HUES64 (cell line): Measurements from ENCODE around the gene TFDP2.

Experiments used
- H3K27ac ChIP-seq: 2 replicates; pipeline ENCODE4 v1.7.0; 2013; ENCODE audit warnings: low read depth, low read length, inconsistent platforms
- H3K27me3 ChIP-seq: 2 replicates; pipeline ENCODE4 v1.6.1; 2013; ENCODE audit warnings: mild to moderate bottlenecking, low read length; ENCODE audit not compliant: insufficient read depth
- H3K36me3 ChIP-seq: 2 replicates; pipeline ENCODE4 v1.6.1; 2013; ENCODE audit warnings: mild to moderate bottlenecking, low read length; ENCODE audit not compliant: insufficient read depth
- H3K4me1 ChIP-seq: 2 replicates; pipeline ENCODE4 v1.6.1; 2013; ENCODE audit warnings: mild to moderate bottlenecking, low read length, moderate library complexity; ENCODE audit not compliant: insufficient read depth
- H3K4me3 ChIP-seq: 2 replicates; pipeline ENCODE4 v1.5.1; 2013; ENCODE audit warnings: mild to moderate bottlenecking, low read length, moderate library complexity
- H3K9ac ChIP-seq: 2 replicates; pipeline ENCODE4 v1.6.1; 2013; ENCODE audit warnings: mild to moderate bottlenecking, low read depth, low read length
- H3K9me3 ChIP-seq: 2 replicates; pipeline ENCODE4 v1.6.1; 2013; ENCODE audit warnings: low read depth, low read length; ENCODE audit not compliant: insufficient read depth
- WGBS: fragments of 150-250, 120-280 bp; methylation state at CpG from one replicate; pipeline ENCODE4 v1.1.7; 2013; ENCODE audit warnings: missing lambda C conversion rate; 5-methylcytosine and 5-hydroxymethylcytosine counted together

The TFDP2 gene

DNA sequence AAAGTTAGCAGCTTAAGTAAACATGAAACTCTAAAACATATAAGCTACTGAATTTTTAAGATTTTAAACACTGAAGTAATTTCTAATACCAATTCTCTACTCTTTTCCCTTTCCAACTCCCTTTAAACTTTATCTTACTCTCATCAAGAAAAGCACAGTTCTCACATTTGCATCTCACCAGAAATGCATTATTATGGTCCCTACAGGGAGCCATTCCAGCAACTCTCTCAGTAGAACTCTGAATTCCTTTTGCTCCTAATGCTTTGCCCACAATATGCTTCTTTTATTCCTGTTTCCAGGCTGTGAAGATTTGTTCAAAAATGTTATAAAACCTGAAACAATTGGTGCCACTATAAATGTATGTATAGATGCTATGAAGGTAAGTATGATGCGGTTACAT lies 83.4 kb downstream of the TFDP2 start:
- H3K36me3 ChIP-seq = no peaks in the 10 kb centered on the region
- no CpG with 5 or more reads among the region's 1 CpG for WGBS
- H3K27ac ChIP-seq = peak overlapping the region; percentile 85
- H3K4me1 ChIP-seq = peaks cover 37% of the 10 kb centered on the region
- no peak overlapping the region for H3K9ac ChIP-seq
- peak overlapping the region; percentile 16; the same call in 1 of the 2 replicates for H3K4me3 ChIP-seq
- no peaks in the 10 kb centered on the region for H3K27me3 ChIP-seq
- no peaks in the 10 kb centered on the region for H3K9me3 ChIP-seq

DNA sequence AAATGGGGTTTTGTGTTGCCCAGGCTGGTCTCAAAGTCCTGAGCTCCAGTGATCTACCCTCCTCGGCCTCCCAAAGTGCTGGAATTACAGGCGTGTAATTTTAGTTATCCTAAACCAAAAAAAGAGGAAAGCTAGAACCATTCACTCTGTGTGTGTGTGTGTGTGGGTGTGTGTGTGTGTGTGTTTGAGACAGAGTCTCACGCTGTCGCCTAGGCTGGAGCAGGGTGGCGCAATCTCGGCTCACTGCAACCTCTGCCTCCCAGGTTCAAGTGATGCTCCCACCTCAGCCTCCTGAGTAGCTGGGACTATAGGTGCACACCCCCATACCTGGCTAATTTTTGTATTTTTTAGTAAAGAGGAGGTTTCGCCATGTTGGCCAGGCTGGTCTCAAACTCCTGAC lies 84.0 kb downstream of the TFDP2 start:
- Histone ChIP-seq H3K27ac (peak overlapping the region; percentile 85), H3K27me3 (no peaks in the 10 kb centered on the region), H3K4me1 (peaks cover 37% of the 10 kb centered on the region), H3K9ac (no peak overlapping the region), H3K4me3 (no peak overlapping the region), H3K36me3 (no peaks in the 10 kb centered on the region), H3K9me3 (no peaks in the 10 kb centered on the region)
- 70% methylated on average over 7 of the region's 7 CpGs for WGBS

DNA sequence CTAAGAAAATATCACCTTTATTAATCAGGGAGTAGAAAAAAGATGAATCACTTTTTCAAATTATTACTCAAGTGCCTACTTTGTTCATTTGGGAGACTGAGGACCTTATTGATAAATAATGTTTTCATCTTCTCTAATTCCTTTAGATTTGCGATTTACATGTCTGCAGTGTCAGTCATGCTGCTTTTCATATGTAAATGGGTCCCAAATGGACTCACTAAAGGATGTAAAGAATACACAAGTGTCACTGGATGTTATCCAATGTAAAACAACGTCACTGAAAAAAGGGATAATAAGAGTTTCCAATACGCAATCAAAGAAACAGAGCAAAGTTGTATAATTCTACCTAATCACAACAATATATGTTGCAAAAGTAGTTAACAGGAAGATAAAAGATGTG lies 84.9 kb downstream of the TFDP2 start:
- peak overlapping the region; percentile 85; the same call in 1 of the 2 replicates for H3K27ac ChIP-seq

DNA sequence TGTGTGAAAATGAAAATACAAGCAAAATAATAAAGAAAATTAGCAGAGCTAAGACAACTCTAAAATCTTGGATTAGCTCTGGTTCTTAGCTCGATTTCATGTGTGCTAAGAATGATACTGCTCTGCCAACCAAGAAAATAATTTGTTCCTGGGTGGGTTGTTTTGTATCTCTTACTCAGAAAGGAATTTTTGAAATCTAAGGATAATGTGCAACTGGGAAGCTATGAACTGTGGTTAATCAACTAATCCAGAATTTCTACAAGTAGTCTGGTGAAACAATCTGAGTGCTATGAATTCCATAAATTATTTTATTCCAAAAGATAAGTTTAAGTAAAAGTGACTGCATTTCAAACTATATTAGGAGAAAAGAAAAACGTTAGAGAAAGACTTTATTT lies 92.0 kb downstream of the TFDP2 start:
- 96% methylated on average over 1 of the region's 2 CpGs for WGBS
- peaks cover 3% of the 10 kb centered on the region; the same call in 1 of the 2 replicates for H3K9me3 ChIP-seq
- no peaks in the 10 kb centered on the region for H3K36me3 ChIP-seq
- H3K27ac ChIP-seq = no peak overlapping the region
- H3K27me3 ChIP-seq = no peaks in the 10 kb centered on the region
- H3K9ac ChIP-seq = no peak overlapping the region
- peaks cover 5% of the 10 kb centered on the region; the same call in 1 of the 2 replicates for H3K4me1 ChIP-seq
- H3K4me3 ChIP-seq = no peak overlapping the region

More for the DNA sequence above, 84.9 kb downstream of the TFDP2 start:
- Histone ChIP-seq H3K4me3 (no peak overlapping the region), H3K9ac (no peak overlapping the region), H3K4me1 (peaks cover 37% of the 10 kb centered on the region), H3K36me3 (no peaks in the 10 kb centered on the region), H3K27me3 (no peaks in the 10 kb centered on the region), H3K9me3 (no peaks in the 10 kb centered on the region)
- WGBS = 50% methylated on average over 1 of the region's 3 CpGs

DNA sequence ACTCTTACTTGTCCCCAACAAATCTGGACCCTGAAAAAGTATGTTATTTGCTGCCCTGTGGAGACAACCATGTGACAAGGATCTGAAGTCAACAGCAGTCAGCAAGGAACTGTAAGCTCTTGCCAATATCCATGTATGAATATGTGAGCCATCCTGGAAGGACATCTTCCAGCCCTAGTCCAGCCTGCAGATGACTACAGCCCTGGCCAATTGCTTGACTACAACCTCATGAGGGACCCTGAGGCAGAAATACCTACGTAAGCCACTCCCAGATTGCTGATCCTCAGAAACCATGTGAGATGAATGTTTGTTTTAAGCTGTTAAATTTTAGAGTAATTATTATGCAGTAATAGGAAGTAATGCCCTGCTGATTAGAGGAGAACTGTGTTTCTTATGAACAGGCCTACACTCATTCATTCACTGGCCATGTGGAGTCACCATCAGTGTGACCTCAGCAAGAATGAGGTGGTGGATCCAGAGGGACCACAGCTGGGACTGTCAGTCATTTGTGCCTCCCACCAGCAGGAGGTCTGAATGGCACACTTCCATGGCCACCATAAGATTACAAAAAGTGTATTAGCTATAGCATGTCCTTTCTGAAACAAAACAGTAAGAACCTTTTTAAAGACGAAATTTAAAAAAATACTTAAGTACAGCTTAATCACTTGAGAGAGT lies 92.6 kb downstream of the TFDP2 start:
- Histone ChIP-seq H3K36me3 (no peaks in the 10 kb centered on the region), H3K4me1 (0 out of 2 replicates have a peak, but pooled peaks cover 2% of the 10 kb centered on the region), H3K27me3 (no peaks in the 10 kb centered on the region), H3K9ac (no peak overlapping the region), H3K27ac (no peak overlapping the region), H3K4me3 (no peak overlapping the region), H3K9me3 (peaks cover 3% of the 10 kb centered on the region; the same call in 1 of the 2 replicates)
- 100% methylated on average over 1 of the region's 2 CpGs for WGBS

DNA sequence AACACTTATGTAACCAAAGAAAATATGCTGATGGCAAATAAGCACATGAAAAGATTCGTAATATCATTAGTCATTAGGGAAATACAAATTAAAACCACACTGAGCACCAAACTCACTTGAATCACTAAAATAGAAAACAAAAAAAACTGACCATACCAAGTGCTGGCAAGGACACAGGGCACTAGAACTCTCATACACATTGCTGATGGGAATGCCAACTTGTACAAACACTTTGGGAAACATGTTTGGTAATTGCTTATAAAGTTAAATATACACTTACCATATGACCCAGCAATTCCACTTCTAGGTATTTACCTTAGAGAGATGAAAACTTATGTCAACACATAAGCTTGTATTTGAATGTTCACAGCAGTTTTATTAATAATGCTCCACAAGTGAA lies 95.5 kb downstream of the TFDP2 start:
- H3K27ac ChIP-seq = no peak overlapping the region
- WGBS = 85% methylated on average over 1 of the region's 1 CpG
- H3K36me3 ChIP-seq = no peaks in the 10 kb centered on the region
- H3K27me3 ChIP-seq = no peaks in the 10 kb centered on the region
- H3K9me3 ChIP-seq = peaks cover 3% of the 10 kb centered on the region; the same call in 1 of the 2 replicates
- H3K4me3 ChIP-seq = no peak overlapping the region
- no peaks in the 10 kb centered on the region for H3K4me1 ChIP-seq
- H3K9ac ChIP-seq = no peak overlapping the region

DNA sequence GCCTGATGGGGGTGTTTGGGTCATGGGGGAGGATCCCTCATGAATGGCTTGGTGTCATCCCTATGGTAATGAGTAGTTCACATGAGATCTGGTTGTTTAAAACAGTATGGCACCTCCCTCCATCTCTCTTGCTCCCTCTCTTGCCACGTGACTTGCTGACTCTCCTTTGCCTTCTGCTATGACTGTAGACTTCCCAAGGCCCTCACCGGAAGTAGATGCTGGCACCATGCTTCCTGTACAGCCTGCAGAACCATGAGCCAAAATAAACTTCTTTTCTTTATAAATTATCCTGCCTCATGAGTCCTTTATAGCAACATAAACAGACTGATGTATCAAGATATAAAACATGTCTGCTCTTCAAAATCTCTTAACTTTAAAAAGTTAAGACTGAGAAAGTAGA lies 96.1 kb downstream of the TFDP2 start:
- 93% methylated on average over 2 of the region's 2 CpGs for WGBS
- Histone ChIP-seq H3K27ac (no peak overlapping the region), H3K4me1 (no peaks in the 10 kb centered on the region), H3K9ac (no peak overlapping the region), H3K27me3 (no peaks in the 10 kb centered on the region), H3K36me3 (no peaks in the 10 kb centered on the region), H3K4me3 (no peak overlapping the region), H3K9me3 (peaks cover 3% of the 10 kb centered on the region; the same call in 1 of the 2 replicates)

DNA sequence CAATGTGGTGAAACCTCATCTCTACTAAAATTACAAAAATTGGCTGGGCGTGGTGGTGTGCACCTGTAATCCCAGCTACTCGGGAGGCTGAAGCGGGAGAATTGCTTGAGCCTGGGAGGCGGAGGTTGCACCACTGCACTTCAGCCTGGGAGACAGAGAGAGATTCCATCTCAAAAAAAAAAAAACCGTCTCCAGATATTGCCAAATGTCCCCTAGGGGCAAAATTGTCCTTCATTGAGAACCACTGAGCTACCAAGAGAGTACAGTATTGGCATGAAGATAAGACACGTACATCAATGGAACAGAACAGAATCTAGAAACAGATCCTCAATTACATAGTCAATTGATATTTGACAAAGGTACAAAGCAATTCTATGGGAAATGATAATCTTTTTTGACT lies 98.0 kb downstream of the TFDP2 start:
- no peaks in the 10 kb centered on the region for H3K9me3 ChIP-seq
- no peak overlapping the region for H3K27ac ChIP-seq
- H3K9ac ChIP-seq = no peak overlapping the region
- H3K27me3 ChIP-seq = no peaks in the 10 kb centered on the region
- 96% methylated on average over 6 of the region's 6 CpGs for WGBS
- H3K36me3 ChIP-seq = no peaks in the 10 kb centered on the region
- peaks cover 4% of the 10 kb centered on the region; the same call in 1 of the 2 replicates for H3K4me1 ChIP-seq
- no peak overlapping the region for H3K4me3 ChIP-seq

DNA sequence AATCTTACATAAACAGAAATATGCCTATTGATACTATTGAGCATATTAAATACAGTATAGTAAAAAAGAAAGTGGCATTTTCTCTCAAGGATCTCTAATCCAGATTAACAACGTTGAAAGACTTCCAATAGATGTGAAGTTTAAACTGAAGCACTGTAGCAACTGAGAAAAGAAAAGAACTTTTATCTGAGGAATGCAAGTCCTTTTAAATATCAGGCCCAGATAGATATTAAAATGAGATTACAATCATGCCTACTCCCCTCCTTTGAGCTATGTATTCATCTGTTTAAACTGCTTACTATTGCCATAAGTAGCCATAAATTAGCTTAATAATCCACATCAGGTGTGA lies 102.3 kb downstream of the TFDP2 start:
- no peak overlapping the region for H3K27ac ChIP-seq
- H3K9me3 ChIP-seq = no peaks in the 10 kb centered on the region
- H3K36me3 ChIP-seq = no peaks in the 10 kb centered on the region
- no CpG with 5 or more reads among the region's 1 CpG for WGBS
- no peak overlapping the region for H3K9ac ChIP-seq
- no peak overlapping the region for H3K4me3 ChIP-seq
- peaks cover 9% of the 10 kb centered on the region; the same call in 1 of the 2 replicates for H3K4me1 ChIP-seq
- H3K27me3 ChIP-seq = no peaks in the 10 kb centered on the region

DNA sequence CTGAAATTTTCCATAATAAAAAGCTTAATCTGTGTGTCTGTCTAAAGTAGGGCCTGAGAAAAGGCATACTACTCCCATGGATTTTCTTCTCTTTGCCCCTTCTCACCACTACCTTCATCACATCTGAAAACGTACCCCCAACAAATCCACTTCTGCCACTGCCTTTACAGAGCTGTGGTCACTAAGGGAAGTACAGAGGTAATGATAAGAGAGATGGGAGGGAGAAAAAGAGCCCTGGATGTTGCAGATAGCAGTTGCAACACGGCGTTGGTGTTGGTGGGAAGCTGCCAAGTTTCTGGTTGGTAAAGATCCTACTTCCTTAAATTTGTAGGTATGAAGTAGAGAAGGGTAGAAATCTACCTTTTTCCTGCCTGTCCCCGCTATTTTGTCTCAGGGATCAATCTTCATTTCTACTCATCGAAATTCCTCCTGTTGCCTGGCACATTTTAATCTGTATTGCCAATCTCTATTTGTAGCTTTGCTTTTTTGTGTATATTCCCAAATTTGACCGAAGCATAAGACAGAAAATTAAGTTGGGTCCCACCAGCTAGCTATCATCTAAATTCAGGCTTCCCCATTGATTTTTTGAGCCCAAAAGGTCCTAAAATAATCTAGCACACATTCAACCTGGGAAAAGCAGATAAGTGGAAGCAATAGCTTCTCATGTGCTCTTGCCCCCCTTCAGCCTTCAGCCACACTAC lies 102.9 kb downstream of the TFDP2 start:
- WGBS = 88% methylated on average over 6 of the region's 6 CpGs

DNA sequence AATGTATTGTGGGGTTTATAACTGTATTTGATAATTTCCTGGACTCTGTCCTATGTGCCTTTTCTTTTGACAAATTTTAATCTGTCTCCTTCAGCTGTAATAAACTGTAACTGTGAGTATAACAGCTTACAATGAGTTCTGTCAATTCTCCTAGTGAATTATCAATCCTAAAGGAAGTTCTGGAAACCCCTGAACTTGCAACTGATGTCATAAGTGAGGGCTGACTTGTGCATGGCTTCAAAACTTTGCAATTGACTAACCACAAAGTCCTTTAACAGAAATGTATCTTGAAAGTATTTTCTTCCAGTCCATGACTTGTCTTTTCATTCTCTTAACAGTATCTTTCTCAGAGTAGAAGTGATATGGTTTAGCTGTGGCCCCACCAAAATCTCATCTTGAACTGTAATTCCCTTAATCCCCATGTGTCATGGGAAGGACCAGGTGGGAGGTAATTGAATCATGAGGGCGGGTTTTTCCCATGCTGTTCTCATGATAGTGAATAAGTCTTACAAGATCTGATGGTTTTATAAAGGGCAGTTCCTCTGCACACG lies 108.3 kb downstream of the TFDP2 start:
- Histone ChIP-seq H3K27ac (no peak overlapping the region), H3K36me3 (no peaks in the 10 kb centered on the region), H3K27me3 (no peaks in the 10 kb centered on the region), H3K4me3 (no peak overlapping the region), H3K9me3 (no peaks in the 10 kb centered on the region), H3K4me1 (peaks cover 2% of the 10 kb centered on the region; the same call in 1 of the 2 replicates), H3K9ac (no peak overlapping the region)
- WGBS = 79% methylated on average over 2 of the region's 2 CpGs

More for the DNA sequence above, 102.9 kb downstream of the TFDP2 start:
- H3K36me3 ChIP-seq = no peaks in the 10 kb centered on the region
- no peak overlapping the region for H3K27ac ChIP-seq
- H3K4me1 ChIP-seq = peaks cover 9% of the 10 kb centered on the region; the same call in 1 of the 2 replicates
- no peak overlapping the region for H3K4me3 ChIP-seq
- no peaks in the 10 kb centered on the region for H3K9me3 ChIP-seq
- H3K27me3 ChIP-seq = no peaks in the 10 kb centered on the region
- no peak overlapping the region for H3K9ac ChIP-seq
